Gastrocnemius medialis (tissue), 4 donors: ENCODE data around the gene COA1.

Source experiments
- CTCF ChIP-seq, 5 experiments: fragments of 450-650 bp in 3 of 5; fragments of 200-600 bp in 2 of 5; sonication (generic) in 2 of 5; IDR thresholded peaks in 4 of 5; conservative IDR thresholded peaks in 1 of 5; 1 replicate in 4 of 5; 2 replicates in 1 of 5; pipeline ENCODE4 v1.5.1; 2016 to 2019; ENCODE audit warnings: antibody characterized with exemption in 5 of 5, mild to moderate bottlenecking in 3 of 5, moderate library complexity in 3 of 5
- POLR2A ChIP-seq, 2 donors: fragments of 450-650 bp; IDR thresholded peaks; one replicate each; pipeline ENCODE4 v1.6.1; 2017; ENCODE audit warnings: antibody characterized with exemption in 2 of 2, mild to moderate bottlenecking in 2 of 2, moderate library complexity in 2 of 2

GRCh38 chr7:43750016-43750887, 20.9 kb upstream of the COA1 start:
- TF ChIP-seq POLR2A (IDR thresholded peaks at IDR 0.05) (no peak), CTCF (IDR thresholded peaks at IDR 0.05 in 4 of 5, conservative IDR thresholded peaks at IDR 0.05 in 1 of 5) (no peak)
